A549 (cell line): Measurements from ENCODE around the gene PTPRF.

Experiments used
- CBX8 ChIP-seq: fragments of 200-600 bp; sonication (generic); IDR thresholded peaks from 2 replicates; pipeline ENCODE4 v1.6.1; 2016
- CEBPB ChIP-seq, 2 experiments: fragments of >200 bp in 1 of 2; sonication (Bioruptor Twin) in 1 of 2; formaldehyde crosslinking in 1 of 2; IDR thresholded peaks; 2 replicates each; pipeline ENCODE4 v1.6.1; 2012 to 2016
- EP300 ChIP-seq, 2 experiments: fragments of >200 bp; sonication (Bioruptor Twin); formaldehyde crosslinking; IDR thresholded peaks; 2 replicates in 1 of 2; 3 replicates in 1 of 2; pipeline ENCODE4 v1.6.1; 2016 to 2017
- JUN ChIP-seq, 2 experiments: fragments of >200 bp; sonication (Bioruptor Twin); formaldehyde crosslinking; IDR thresholded peaks; 2 replicates in 1 of 2; 3 replicates in 1 of 2; pipeline ENCODE4 v1.6.1; 2016 to 2017
- MAFK ChIP-seq: fragments of 450-650 bp; IDR thresholded peaks from 2 replicates; pipeline ENCODE4 v1.6.1; 2014; ENCODE audit not compliant: partially characterized antibody
- POLR2AphosphoS2 ChIP-seq: conservative IDR thresholded peaks from 2 replicates; pipeline ENCODE4 v1.6.1; 2012; ENCODE audit warnings: low read length, improper control_type of control experiment, inconsistent platforms
- RAD21 ChIP-seq, 2 experiments: fragments of >200 bp in 1 of 2; sonication (Bioruptor Twin) in 1 of 2; formaldehyde crosslinking in 1 of 2; IDR thresholded peaks in 1 of 2; conservative IDR thresholded peaks in 1 of 2; 2 replicates in 1 of 2; 3 replicates in 1 of 2; pipeline ENCODE4 v1.6.1; 2012 to 2018; ENCODE audit warnings: inconsistent platforms in 1 of 2
- RFX5 ChIP-seq: fragments of 450-650 bp; IDR thresholded peaks from 2 replicates; pipeline ENCODE4 v1.7.1; 2014; ENCODE audit warnings: antibody characterized with exemption, mild to moderate bottlenecking, moderate library complexity
- TF ChIP-seq, protein P1 (sequence below): fragments of >200 bp; sonication (Bioruptor Twin); formaldehyde crosslinking; IDR thresholded peaks from 3 replicates; pipeline ENCODE4 v1.5.1; 2016
- TF ChIP-seq, protein P2 (sequence below): fragments of 200-600 bp; sonication (generic); IDR thresholded peaks from 2 replicates; pipeline ENCODE4 v1.6.1; 2016; ENCODE audit warnings: antibody characterized with exemption, mild to moderate bottlenecking, moderate library complexity

DNA sequence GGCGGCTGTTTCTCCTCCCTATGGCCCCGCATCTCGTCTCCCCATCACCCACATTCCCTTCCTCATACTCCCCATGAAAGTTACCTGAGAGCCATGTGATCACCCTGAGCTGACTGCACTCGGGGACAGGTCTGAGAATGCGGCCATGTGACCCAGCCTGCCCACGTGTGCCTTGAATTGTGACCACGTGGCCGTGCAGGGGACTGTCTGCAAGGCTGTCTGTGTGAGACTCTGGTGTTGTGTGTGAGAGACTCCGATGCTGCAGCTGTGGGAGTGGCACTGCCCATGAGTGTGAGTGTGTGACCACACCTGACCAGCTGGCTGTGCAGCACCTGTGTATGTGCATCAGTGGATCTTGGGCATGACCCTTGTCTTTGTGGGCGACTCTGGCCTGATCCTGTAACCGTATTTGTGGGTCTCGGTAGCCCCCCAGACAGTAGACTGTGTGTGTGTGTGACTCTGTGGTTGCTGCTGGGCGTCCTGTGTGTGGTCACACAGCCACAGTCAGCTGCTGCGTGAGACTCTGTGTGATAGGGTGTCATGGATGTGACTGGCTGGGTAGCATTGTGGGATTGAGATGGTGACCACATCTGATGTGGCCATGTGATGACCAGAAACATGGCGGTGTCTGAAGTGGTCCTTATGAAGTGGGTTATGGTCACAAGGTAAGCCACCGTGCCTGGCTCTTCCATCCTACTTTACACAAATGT, 62.4 kb downstream of the PTPRF start:
- TF ChIP-seq CEBPB (IDR thresholded peaks at IDR 0.05) (no peak), JUN (IDR thresholded peaks at IDR 0.05) (no peak), EP300 (IDR thresholded peaks at IDR 0.05) (no peak), MAFK (no peak), RAD21 (conservative IDR thresholded peaks at IDR 0.05 in 1 of 2, IDR thresholded peaks at IDR 0.05 in 1 of 2) (no peak), POLR2AphosphoS2 (no peak), CBX8 (no peak), RFX5 (no peak)
- TF ChIP-seq, protein P1, sequence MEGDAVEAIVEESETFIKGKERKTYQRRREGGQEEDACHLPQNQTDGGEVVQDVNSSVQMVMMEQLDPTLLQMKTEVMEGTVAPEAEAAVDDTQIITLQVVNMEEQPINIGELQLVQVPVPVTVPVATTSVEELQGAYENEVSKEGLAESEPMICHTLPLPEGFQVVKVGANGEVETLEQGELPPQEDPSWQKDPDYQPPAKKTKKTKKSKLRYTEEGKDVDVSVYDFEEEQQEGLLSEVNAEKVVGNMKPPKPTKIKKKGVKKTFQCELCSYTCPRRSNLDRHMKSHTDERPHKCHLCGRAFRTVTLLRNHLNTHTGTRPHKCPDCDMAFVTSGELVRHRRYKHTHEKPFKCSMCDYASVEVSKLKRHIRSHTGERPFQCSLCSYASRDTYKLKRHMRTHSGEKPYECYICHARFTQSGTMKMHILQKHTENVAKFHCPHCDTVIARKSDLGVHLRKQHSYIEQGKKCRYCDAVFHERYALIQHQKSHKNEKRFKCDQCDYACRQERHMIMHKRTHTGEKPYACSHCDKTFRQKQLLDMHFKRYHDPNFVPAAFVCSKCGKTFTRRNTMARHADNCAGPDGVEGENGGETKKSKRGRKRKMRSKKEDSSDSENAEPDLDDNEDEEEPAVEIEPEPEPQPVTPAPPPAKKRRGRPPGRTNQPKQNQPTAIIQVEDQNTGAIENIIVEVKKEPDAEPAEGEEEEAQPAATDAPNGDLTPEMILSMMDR = no peak
- TF ChIP-seq, protein P2, sequence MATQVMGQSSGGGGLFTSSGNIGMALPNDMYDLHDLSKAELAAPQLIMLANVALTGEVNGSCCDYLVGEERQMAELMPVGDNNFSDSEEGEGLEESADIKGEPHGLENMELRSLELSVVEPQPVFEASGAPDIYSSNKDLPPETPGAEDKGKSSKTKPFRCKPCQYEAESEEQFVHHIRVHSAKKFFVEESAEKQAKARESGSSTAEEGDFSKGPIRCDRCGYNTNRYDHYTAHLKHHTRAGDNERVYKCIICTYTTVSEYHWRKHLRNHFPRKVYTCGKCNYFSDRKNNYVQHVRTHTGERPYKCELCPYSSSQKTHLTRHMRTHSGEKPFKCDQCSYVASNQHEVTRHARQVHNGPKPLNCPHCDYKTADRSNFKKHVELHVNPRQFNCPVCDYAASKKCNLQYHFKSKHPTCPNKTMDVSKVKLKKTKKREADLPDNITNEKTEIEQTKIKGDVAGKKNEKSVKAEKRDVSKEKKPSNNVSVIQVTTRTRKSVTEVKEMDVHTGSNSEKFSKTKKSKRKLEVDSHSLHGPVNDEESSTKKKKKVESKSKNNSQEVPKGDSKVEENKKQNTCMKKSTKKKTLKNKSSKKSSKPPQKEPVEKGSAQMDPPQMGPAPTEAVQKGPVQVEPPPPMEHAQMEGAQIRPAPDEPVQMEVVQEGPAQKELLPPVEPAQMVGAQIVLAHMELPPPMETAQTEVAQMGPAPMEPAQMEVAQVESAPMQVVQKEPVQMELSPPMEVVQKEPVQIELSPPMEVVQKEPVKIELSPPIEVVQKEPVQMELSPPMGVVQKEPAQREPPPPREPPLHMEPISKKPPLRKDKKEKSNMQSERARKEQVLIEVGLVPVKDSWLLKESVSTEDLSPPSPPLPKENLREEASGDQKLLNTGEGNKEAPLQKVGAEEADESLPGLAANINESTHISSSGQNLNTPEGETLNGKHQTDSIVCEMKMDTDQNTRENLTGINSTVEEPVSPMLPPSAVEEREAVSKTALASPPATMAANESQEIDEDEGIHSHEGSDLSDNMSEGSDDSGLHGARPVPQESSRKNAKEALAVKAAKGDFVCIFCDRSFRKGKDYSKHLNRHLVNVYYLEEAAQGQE = no peak
